Heart right ventricle (tissue), 16 donors: ENCODE data around the gene CYREN. TPM values are rescaled to one million over a fixed set of nuclear protein-coding genes. Genes with fewer than 3 reads are reported as not detected.
A peak's percentile ranks its signal among the peaks of the same experiment; 100 is the strongest.

Experiments used
- ATAC-seq, 8 donors: fragments of 200-7000 bp; cut with Tn5 transposase; one replicate each; pipeline ENCODE4 v1.9.1; 2020; ENCODE audit warnings: mild to moderate bottlenecking in 8 of 8, moderate library complexity in 8 of 8, moderate number of reproducible peaks in 1 of 8
- DNase-seq, 2 donors: peaks; one replicate each; pipeline ENCODE4 v3.0.0-alpha.2; 2020
- H3K27ac ChIP-seq, 10 donors: fragments of 200-600 bp; sonication (generic) in 2 of 10; one replicate each; pipeline versions ENCODE4 v1.5.0 to v1.8.0; 2020 to 2022; ENCODE audit warnings: mild to moderate bottlenecking in 3 of 10
- H3K27me3 ChIP-seq, 7 donors: fragments of 200-600 bp; one replicate each; pipeline ENCODE4 v1.8.0; 2021 to 2022; ENCODE audit warnings: mild to moderate bottlenecking in 2 of 7
- H3K36me3 ChIP-seq, 9 donors: fragments of 200-600 bp; sonication (generic) in 1 of 9; one replicate each; pipeline versions ENCODE4 v1.5.0 to v1.8.0; 2020 to 2022; ENCODE audit warnings: mild to moderate bottlenecking in 2 of 9
- H3K4me1 ChIP-seq, 9 donors: fragments of 200-600 bp; sonication (generic) in 1 of 9; one replicate each; pipeline versions ENCODE4 v1.5.0 to v1.8.0; 2020 to 2022; ENCODE audit warnings: mild to moderate bottlenecking in 4 of 9
- H3K4me3 ChIP-seq, 10 donors: fragments of 200-600 bp; sonication (generic) in 2 of 10; one replicate each; pipeline versions ENCODE4 v1.5.0 to v1.8.0; 2020 to 2022; ENCODE audit warnings: mild to moderate bottlenecking in 7 of 10, moderate library complexity in 2 of 10
- H3K9me3 ChIP-seq, 11 donors: fragments of 200-600 bp in 10 of 11; sonication (generic) in 2 of 11; one replicate each; pipeline versions ENCODE4 v1.5.0 to v1.8.0; 2013 to 2022; ENCODE audit warnings: mild to moderate bottlenecking in 2 of 11, control low read depth in 1 of 11, moderate library complexity in 1 of 11
- CTCF ChIP-seq, 9 donors: fragments of 200-600 bp; sonication (generic) in 2 of 9; IDR thresholded peaks; one replicate each; pipeline versions ENCODE4 v1.5.0 to v1.8.0; 2021 to 2022; ENCODE audit warnings: antibody characterized with exemption in 9 of 9, mild to moderate bottlenecking in 5 of 9, moderate library complexity in 1 of 9
- WGBS, 2 donors: extraction: QIAGEN DNeasy Blood & Tissue Kit; methylation state at CpG; one replicate each; pipeline ENCODE4 v1.1.7; 2013; ENCODE audit warnings: inconsistent platforms in 1 of 2; 5-methylcytosine and 5-hydroxymethylcytosine counted together
- intact Hi-C, 10 donors: fragments of 100-400 bp; cut with DNase I; formaldehyde crosslinking; loops; one replicate each; pipeline versions ENCODE4 v1.11.1 to v1.14.2; 2022
- polyA plus RNA-seq, 2 donors: library from polyadenylated mRNA; stranded (reverse); fragments of 200-250 nt; gene quantifications; one replicate each; pipeline ENCODE4 v1.2.3, GENCODE V29; 2013
- total RNA-seq, 10 donors: library from RNA; stranded (reverse); fragmentation: NEBNext Ultra II Directional in 3 of 10; extraction: Animal tissue kit (Norgen Biotek cat#: 25700) in 3 of 10; gene quantifications; one replicate each; pipeline versions ENCODE4 v1.2.1 to v1.2.4, GENCODE V29; 2021 to 2023
- donor health status: Arrhythmogenic right ventricular cardiomyopathy.
- donor health status: ischemic (EF 13 %, LVEDD 7.1; RV severe dilation, severe dysfunction).
- donor health status: healthy with polysubstance abuse.
- donor health status: DM: no; HTN: yes; CAD: no.
- donor health status: DM: no; HTN: no; CAD: no.
- donor health status: ischemic (EF 25% LVEDD 6.9; RV normal size, moderate dysfunction).
- donor health status: ischemic (EF 25% LVEDD 5.7; RV mildly dilated, moderate dysfunction).
- donor health status: healthy.
- donor health status: DM: yes; HTN: yes; CAD: no.
- donor health status: Ischemic cardiomyopathy.
- donor health status: ischemic (EF 35%, LVEDD 5.7; RV mildly dilated, moderate dysfunction).
- donor health status: nonischemic (EF 11% LVEDD 7.7; RV severe dilation, severe dysfunction).
- donor health status: DM: yes; HTN: yes; CAD: no.
- donor health status: PGD.
- donor health status: ischemic (EF 29% LVEDD 5.4; RV normal size, mild dysfunction).
- donor health status: nonischemic (EF 23%, LVEDD 6.1; RV moderate dilation, normal function).

CYREN gene
- total and polyA plus RNA-seq, 12 donors, result 16.0 to 33.3 (median 22.6) TPM

- Histone ChIP-seq H3K4me1 (peaks cover 22 to 63% (median 54%) of the 10 kb centered on the region in 9 donors), H3K4me3 (no peak overlapping the region), H3K27me3 (no peaks in the 10 kb centered on the region), H3K9me3 (peaks cover 0 to 31% (median 16%) of the 10 kb centered on the region in 11 donors), H3K36me3 (peaks cover 0 to 48% (median 0%) of the 10 kb centered on the region in 9 donors), H3K27ac (peak overlapping the region; percentile 35 to 88 (median 80))
- intact Hi-C loops, result no loop called here
- WGBS, 2 donors, result 42 to 66% methylated on average over 6 of the region's 6 CpGs
- DNase-seq (no peak), ATAC-seq (peak in 4 of 8 donors; percentile 4 to 26 (median 12))
- no peak for TF ChIP-seq CTCF (IDR thresholded peaks at IDR 0.05)
These were observed 11.6 kb downstream of the CYREN start for GRCh38 chr7:135158874-135159273.

DNA sequence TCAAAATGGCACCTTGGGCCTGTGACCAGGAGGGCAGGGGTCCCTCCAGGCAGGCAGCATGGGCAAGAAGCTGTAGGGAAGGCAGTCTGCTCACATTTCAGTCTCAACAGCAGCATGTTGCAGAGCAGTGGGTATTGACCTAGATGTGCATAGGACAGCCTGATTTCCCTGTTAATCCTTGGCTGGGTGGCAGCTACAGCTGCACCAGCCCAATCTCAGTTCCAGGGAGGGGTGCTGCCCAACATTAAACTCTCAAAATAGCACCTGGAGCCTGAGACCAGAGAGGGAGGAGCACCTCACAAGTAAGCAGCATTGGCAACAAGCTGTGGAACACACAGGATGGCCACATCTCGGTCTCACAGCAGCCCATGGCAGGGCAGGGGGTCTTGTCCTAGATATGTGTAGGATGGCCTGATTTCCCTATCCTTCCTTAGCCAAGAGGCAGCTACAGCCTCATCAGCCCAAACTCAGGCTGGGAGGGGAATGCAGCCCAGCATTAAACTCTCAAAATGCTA is 12.3 kb downstream of the CYREN start:
- H3K4me1 ChIP-seq, result peaks cover 22 to 60% (median 53%) of the 10 kb centered on the region in 9 donors
- no peak for TF ChIP-seq CTCF (IDR thresholded peaks at IDR 0.05)
- peaks cover 0 to 38% (median 19%) of the 10 kb centered on the region in 11 donors for H3K9me3 ChIP-seq
- DNase-seq, result no peak
- peak overlapping the region; percentile 35 to 88 (median 80) for H3K27ac ChIP-seq
- intact Hi-C loops, result no loop called here
- no peaks in the 10 kb centered on the region for H3K27me3 ChIP-seq
- ATAC-seq, result peak in 6 of 8 donors; percentile 15 to 69 (median 39)
- H3K4me3 ChIP-seq, result no peak overlapping the region
- H3K36me3 ChIP-seq, result peaks cover 0 to 48% (median 0%) of the 10 kb centered on the region in 9 donors
- 97 to 100% methylated on average over 1 of the region's 1 CpG for WGBS, 2 donors

DNA sequence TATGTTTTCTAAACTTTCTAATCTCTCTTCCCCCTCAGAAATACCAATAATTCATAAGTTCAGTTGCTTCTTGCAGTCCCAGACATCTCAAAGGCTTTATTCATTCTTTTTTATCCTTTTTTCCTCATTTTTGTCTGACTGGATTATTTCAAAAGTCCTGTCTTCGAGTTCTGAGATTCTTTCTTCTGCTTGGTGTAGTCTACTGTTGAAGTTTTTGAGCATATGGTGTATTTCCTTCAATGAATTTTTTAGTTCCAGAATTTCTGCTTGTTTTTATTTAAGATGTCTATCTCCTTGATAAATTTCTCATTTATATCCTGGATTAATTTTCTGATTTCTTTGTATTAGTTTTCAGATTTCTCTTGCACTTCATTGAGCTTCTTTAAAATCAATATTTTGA is 14.2 kb downstream of the CYREN start:
- 89 to 98% methylated on average over 1 of the region's 1 CpG for WGBS, 2 donors
- Histone ChIP-seq H3K9me3 (peaks cover 0 to 43% (median 19%) of the 10 kb centered on the region in 11 donors), H3K36me3 (peaks cover 0 to 56% (median 0%) of the 10 kb centered on the region in 9 donors), H3K4me3 (no peak overlapping the region), H3K27ac (no peak overlapping the region), H3K27me3 (no peaks in the 10 kb centered on the region), H3K4me1 (peaks cover 22 to 62% (median 48%) of the 10 kb centered on the region in 9 donors)
- DNase-seq (no peak), ATAC-seq (no peak)
- intact Hi-C loops, result no loop called here
- no peak for TF ChIP-seq CTCF (IDR thresholded peaks at IDR 0.05)

DNA sequence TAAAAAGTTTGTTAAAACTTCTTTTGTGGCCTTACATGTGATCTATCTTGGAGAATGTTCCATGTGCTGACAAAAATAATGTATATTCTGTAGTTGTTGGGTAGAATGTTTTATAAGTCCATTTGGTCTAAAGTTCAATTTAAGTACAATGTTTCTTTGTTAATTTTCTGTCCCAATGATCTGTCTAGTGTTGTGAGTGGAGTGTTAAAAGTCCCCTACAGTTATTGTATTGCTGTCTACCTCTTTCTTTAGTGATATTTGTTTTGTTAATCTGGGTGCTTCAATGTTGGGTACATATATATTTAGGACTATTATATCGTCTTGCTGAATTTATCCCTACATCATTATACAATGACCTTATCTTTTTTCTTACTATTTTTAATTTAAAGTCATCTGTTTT is 15.8 kb downstream of the CYREN start:
- DNase-seq (no peak), ATAC-seq (no peak)
- intact Hi-C loops, result no loop called here
- peaks cover 0 to 52% (median 0%) of the 10 kb centered on the region in 9 donors for H3K36me3 ChIP-seq
- no peaks in the 10 kb centered on the region for H3K27me3 ChIP-seq
- WGBS, 2 donors, result 79 to 80% methylated on average over 1 of the region's 1 CpG
- H3K9me3 ChIP-seq, result peaks cover 0 to 43% (median 19%) of the 10 kb centered on the region in 11 donors
- H3K27ac ChIP-seq, result no peak overlapping the region
- TF ChIP-seq CTCF (IDR thresholded peaks at IDR 0.05), result no peak
- peaks cover 22 to 62% (median 47%) of the 10 kb centered on the region in 9 donors for H3K4me1 ChIP-seq
- no peak overlapping the region for H3K4me3 ChIP-seq
